Measurements from ENCODE around the gene TCAP. TPM values are rescaled to one million over a fixed set of nuclear protein-coding genes. Genes with fewer than 3 reads are reported as not detected.

TCAP gene
- total RNA-seq (ENCODE audit: low replicate concordance): 0.23 and 0.70 TPM in 2 replicates

GRCh38 chr17:39664581-39665561 lies at the start of gene TCAP:
TCAP (plus strand) TSS chr17:39665349; CDS start chr17:39665360, 11 bp downstream.

GRCh38 chr17:39626171-39627046 lies 38.7 kb upstream of the TCAP start, which contains the start of gene PPP1R1B:
PPP1R1B (plus strand) TSS chr17:39626952; CDS start chr17:39627393, 441 bp downstream.

GRCh38 chr17:39636927-39637736 lies 28.0 kb upstream of the TCAP start, which contains the start of gene STARD3:
STARD3 (plus strand) TSS chr17:39637144; CDS start chr17:39653532, 16,388 bp downstream.

GRCh38 chr17:39667945-39668924 lies 3.1 kb downstream of the TCAP start, which contains the start of gene PNMT:
PNMT (plus strand) TSS chr17:39668453; CDS start chr17:39668476, 23 bp downstream.

GRCh38 chr17:39687546-39688474 lies 22.7 kb downstream of the TCAP start, which contains the start of gene PGAP3:
PGAP3 (minus strand) TSS chr17:39688057; CDS start chr17:39688014, 43 bp downstream.

GRCh38 chr17:39699818-39700147 lies 34.6 kb downstream of the TCAP start, which contains the start of gene ERBB2:
ERBB2 (plus strand) TSS chr17:39700064; CDS start chr17:39700239, 175 bp downstream.

Other genes starting within 250 kb of the TCAP start
- gene MED1, start 214.1 kb upstream of the TCAP start, total RNA-seq (ENCODE audit: low replicate concordance): 11.0 and 16.5 TPM in 2 replicates
- gene CDK12, start 203.9 kb upstream of the TCAP start, total RNA-seq (ENCODE audit: low replicate concordance): 12.2 and 14.9 TPM in 2 replicates
- gene NEUROD2, start 57.4 kb upstream of the TCAP start, total RNA-seq (ENCODE audit: low replicate concordance): not detected in 2 replicates
- 3.0 TPM in 1 of 2 replicates, not detected in the other for gene PPP1R1B, start 38.4 kb upstream of the TCAP start, total RNA-seq (ENCODE audit: low replicate concordance)
- 18.4 and 49.3 TPM in 2 replicates for gene STARD3, start 28.2 kb upstream of the TCAP start, total RNA-seq (ENCODE audit: low replicate concordance)
- gene PNMT, start 3.1 kb downstream of the TCAP start, total RNA-seq (ENCODE audit: low replicate concordance): not detected in 2 replicates
- gene PGAP3, start 22.7 kb downstream of the TCAP start, total RNA-seq (ENCODE audit: low replicate concordance): 8.3 and 19.9 TPM in 2 replicates
- 33.8 and 34.5 TPM in 2 replicates for gene ERBB2, start 34.7 kb downstream of the TCAP start, total RNA-seq (ENCODE audit: low replicate concordance)
- 8.7 and 21.0 TPM in 2 replicates for gene MIEN1, start 65.2 kb downstream of the TCAP start, total RNA-seq (ENCODE audit: low replicate concordance)
- gene GRB7, start 72.6 kb downstream of the TCAP start, total RNA-seq (ENCODE audit: low replicate concordance): under 0.01 and 0.60 TPM in 2 replicates
- not detected in 2 replicates for gene IKZF3, start 199.0 kb downstream of the TCAP start, total RNA-seq (ENCODE audit: low replicate concordance)
- not detected in 2 replicates for gene ZPBP2, start 202.9 kb downstream of the TCAP start, total RNA-seq (ENCODE audit: low replicate concordance)